NCI-H1417 treated with DMSO at 0.1 percent for 48 hours (cell line): ENCODE data around the gene DNAJC15.

Experiments used
- DNase-seq: peaks from one replicate; lab custom pipeline; 2025; lab: John Stamatoyannopoulos, UW

DNAJC15 gene

DNA sequence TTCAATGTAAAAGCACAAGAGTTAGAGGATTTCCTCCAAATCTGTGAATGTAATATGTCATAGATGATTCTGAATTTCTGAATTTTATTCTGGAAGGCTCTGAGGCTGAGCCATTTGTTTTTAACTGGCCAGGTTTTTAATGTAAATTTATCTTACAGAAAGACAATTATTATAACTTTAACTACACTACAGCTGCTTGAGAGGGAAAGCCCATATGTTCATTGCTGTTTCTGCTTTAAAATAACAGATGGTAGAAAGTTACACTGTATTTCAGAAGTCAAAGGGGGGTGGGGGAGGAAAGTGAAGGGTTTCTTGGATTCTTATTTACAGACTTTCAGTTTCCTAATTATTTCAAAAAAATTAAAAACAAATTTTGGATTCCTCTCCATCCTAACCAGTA, 62.8 kb downstream of the DNAJC15 start:
- no peak for DNase-seq

DNA sequence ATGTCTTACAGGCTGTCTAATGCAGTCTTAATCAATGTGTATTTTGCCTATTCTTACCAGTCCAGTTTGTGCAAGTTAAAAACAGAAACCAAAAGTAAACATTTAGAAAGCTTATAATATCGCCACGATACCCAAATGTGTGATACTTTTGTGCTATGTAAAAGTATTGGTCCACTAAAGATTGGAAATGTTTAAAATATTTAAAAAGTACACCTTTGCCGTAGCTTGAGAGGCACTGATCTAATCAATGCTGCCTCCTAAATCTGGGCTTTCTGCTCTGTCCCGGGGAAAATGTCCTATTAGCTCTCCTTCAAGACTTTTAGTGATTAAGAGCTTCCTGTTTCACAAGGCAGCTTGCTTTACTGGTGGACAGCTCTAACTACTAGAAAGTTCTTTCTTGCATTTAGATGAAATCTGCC, 64.7 kb downstream of the DNAJC15 start:
- no peak for DNase-seq

DNA sequence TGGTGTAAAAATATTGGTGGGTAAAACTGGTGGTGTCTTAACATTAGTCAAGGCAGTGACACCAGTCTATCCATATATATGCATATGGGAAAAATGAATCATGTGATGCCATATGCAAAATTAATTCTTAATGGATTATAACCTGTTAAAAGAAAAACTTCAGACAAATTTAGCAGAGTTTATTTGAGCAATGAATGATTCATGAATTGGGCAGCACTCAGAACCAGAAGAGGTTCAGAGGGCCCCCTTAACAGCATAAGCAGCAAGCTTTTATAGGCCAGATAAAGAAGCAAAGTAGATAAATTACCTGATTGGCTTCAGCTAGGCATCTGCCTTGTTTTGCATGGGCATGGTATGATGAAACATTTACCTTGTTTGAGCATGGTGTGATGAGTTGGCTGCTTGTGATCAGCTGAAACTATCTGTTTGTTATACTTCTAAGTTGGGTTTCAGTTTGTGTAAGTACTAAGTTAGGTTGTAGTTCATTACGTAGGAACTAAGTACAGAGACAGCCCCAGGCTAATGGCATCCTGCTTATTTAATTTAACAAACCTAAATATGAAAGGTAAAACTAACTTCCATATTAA, 66.6 kb downstream of the DNAJC15 start:
- no peak for DNase-seq

DNA sequence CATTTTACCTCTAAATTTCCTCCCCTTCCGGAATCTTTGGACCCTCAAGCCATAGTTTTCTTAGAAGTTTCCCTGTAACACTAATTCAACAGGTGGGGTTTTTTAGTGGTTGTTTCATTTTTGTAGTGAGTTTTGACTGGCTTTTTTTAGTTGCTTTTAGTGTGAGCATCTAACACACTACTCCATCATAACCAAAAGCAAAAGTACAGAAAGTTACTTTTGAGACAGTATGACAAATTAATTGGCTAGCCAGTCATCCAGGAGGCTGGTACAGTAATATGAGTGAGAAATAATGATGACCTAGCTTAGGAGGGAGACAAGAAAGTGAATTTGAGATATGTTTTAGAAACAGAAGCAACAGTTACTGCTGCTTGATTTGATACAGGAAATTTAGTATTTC, 71.5 kb downstream of the DNAJC15 start:
- no peak for DNase-seq

DNA sequence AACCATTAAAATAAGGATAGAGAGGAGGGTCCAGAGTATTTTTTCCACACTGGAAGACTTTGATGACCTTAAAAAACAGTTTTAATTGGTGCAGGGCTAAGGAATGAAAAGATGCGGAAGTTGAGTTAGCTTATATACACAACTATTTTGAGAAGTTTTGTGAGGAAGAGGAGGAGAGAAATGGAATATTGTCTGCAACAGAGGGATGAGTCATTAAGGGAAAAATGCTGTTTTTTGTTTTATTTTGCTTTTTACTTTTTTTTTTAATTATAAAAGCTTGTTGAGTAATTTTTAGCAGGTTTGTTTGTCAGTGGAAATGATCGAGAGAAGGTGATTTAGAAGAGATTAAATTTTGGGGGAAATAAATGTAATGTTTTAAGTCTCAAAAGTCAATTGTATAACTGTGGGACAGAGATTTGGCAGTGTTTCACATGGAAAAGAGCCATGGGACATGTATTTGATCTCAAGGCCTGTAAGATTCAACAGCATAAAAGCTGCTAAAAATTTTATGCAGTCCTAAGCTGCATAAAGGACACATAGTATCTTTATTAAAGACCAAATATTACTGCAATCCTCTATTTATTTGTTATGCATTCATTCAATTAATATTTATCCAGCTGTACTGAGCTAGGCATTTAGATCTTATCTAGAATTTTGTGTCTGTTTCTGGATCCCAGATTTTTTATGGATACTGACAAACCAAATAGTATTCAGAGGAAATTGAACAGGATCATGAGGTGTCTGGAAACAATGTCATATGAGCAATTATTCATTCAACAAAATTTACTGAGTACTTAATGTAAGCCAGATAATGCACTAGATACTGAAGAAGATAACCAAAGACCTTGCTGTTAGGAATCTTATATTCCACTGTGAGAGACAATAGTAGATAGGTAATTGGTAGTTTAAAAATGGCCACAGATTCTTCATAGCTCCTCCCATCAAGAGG, 72.7 kb downstream of the DNAJC15 start:
- DNase-seq = no peak

DNA sequence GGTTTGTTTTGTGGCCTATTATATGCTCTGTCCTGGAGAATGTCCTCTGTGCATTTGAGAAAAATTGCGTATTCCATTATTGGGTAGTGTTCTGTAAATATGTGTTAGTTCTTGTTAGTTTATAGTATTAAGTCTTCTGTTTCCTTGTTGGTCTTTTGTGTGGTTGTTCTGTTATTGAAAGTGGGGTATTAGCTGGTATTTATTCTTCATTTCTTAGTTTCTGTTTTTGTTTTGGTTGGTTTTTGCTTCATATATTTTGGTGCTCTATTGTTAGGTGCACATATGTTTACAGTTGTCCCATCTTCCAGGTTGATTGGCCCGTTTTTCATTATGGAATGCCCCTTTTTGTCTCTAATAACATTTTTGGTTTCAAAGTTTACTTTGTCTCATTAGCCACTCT, 77.3 kb downstream of the DNAJC15 start:
- DNase-seq = no peak

DNA sequence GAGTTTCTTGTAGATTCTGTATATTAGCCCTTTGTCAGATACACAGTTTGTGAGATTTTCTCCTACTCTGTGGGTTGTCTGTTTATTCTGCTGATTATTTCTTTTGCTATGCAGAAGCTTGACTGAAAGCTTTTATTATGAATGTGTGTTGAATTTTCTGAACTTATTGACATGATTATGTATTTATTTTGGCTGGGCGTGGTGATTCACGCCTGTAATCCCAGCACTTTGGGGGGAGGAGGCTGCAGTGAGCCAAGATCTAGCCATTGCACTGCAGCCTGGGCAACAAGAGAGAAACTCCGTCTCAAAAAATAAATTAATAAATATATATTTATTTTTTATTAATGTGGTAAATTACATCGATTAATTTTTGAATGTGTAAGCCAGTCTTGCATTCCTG, 78.9 kb downstream of the DNAJC15 start:
- DNase-seq = no peak

DNA sequence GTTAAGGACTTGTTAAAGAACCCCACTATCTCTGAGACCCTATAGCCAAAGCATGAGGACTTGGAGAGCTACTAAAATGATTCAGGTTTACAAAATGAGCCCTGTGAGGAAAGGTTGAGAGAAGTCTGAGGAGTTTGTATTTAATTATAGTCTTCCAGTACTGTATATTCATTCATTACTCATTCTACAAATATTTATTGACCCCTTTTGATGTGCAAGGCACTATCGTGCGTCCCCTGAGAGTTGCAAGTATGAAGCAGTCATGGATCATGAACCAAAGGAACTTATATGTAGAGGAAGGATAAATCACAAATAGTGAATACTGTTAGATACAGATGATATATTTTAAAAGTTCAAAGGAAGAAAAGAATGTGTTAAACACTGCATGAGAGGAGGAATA, 84.4 kb downstream of the DNAJC15 start:
- DNase-seq = no peak

DNA sequence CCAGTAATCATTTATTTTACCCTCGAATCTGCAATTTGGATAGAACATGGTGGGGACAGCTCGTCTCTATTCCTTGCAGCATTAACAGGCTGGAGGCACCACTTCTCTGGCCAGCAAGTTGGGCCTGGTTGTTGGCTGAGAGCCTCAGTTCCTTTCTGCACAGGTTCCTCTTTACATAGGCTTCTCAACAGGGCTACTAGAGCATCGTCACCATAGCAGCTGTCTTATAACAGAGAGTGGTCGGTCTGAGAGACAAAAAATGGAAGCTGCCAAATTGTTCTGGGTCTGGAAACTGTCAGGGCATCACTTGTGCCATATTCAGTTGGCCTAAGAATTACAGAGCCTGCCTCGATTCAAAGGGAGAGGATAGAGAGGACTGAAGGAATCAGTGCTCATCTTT, 86.7 kb downstream of the DNAJC15 start:
- no peak for DNase-seq

DNA sequence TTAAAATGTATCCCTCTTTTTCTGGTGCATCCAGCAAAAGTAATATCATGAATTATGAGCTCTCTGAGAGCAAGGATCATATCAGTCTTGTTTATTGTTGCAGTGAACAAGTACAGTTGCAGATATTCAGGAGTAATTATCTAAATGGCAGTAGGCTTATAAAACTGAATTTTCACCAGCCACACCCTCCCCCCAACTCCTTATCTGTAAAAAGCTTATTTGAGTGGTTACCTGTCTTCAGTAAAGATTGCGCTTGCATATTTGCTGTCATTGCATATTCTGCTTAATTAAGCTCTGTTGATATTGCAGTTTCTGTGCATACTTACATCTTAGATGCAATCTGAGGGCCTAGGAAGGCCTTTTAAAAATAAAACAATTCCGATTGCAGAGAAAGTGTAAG, 87.3 kb downstream of the DNAJC15 start:
- no peak for DNase-seq

DNA sequence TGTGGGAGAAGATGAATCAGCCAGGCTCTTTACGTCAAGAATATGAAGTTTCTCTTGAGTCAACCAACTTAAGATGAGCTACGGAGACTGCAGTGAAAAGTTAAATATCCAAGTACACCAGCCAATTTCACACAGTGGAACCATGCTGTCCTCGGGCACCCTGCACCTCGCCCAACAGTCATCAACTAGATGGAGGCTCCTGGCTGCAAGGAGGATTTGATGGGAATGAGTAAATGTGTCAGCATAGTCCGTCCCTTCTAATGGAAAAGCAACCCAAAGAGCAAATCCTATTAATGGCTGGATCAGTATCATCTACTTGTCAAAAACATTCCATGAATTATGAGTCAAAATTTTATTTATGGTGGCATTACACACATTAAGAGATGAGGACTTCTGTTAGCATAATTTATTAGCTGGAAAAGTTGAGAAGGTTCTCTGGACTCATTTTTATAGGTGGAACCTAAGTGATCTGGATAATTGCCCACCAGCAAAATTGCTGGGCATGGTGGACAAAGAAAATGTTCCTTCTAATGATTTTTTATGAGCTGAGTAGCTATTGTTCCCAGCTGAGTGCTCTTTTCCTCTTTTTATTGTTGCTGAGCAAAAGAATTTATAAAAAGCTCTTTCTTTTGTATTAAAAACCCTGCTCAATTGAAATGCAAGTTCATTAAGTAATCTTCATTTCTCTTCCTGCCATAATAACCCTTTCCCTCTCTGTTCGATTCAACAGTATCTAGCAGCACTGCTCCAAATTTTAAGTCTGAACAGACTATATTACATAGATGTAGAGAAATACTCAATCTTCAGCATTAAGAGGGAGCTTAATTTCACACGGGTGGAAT, 88.4 kb downstream of the DNAJC15 start:
- DNase-seq = no peak

DNA sequence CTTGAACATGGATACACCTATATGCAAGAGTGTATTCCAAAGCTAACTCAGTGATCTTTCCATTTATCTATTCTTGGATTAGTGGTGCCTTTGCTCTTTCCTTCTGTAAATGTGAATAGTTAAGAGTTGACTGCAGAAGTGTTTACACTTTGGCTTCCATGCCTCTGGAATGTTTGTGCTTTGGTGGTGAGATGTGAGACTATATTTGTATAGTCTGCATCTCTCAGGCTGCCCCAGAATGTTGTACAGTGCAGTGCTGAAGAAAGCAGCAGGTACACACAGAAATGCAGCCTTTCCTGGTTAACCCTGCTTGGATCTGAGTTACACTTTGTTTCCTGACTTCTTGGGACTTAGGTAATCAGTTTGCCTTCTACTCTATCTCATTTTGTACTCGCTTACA, 90.2 kb downstream of the DNAJC15 start:
- no peak for DNase-seq

DNA sequence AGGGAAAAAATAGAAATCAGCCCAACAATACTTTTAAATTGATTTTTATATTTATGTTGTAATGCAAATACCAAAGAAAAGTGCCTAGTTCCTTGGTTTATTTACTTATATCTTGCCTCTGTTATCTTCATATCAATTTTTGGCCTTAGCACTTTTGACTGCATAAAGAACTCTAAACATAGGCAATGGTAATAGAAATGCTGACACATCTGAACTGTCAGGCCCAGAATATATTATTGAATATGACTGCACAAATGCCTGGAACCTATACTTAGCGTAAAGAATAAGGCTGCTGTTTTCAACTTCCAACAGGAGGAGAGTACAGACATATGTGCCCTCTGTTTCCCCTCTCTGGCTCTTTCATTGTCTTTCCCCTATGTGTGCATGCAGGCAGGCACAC, 91.1 kb downstream of the DNAJC15 start:
- no peak for DNase-seq

DNA sequence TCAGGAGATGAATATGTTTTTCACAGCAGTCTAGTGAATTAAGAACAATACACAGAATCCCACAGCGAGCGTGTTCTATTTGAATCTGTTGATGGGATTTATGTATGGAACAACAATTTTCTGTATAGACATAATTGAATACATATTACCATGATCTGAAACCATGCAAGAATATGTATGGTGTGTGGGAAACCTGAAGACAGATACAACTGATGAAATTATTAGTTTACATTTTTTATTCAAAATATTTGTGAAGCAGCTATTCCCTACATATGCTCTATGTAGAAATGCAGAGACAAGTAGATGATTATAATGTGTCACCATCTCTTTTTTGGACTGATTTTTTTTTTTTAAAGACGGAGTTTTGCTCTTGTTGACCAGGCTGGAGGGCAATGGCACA, 91.8 kb downstream of the DNAJC15 start:
- DNase-seq = no peak

DNA sequence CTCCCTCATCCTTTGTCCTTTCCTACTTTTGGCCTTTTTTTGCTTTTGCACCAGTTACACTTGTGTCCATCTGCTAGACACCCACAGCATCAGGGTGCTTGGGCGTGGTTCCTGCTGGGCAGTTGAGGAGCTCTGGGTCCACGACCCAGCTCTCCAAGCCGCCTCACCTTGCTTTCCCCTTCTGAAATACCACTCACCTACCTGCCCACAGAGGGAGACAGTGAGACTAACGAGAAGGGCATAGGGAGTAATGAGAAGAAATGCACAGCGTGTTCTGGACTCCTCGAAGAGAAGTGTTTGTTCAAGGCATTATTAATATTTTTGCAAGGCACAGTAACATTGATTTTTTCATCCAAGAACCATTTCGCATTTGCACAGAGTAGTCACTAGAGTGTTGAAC, 92.9 kb downstream of the DNAJC15 start:
- no peak for DNase-seq

DNA sequence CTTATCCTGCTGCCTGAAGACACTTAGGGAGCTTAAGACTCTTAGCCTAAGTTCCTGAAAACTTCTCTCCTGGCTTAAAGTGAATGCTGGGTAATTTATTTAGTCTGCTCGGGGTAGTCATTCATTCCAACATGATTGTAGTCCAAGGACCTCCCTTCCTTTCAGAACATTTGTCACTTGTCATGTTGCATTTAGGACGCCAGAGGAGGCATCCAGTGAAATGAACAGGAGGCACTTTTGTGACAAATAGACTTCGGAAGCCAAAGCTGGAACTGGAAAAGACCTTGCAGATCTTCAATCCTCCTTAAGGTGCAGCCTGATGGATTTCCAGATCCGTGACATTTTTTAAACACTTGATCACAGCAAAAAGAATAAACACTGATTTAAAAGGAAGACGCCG, 95.1 kb downstream of the DNAJC15 start:
- DNase-seq = no peak

DNA sequence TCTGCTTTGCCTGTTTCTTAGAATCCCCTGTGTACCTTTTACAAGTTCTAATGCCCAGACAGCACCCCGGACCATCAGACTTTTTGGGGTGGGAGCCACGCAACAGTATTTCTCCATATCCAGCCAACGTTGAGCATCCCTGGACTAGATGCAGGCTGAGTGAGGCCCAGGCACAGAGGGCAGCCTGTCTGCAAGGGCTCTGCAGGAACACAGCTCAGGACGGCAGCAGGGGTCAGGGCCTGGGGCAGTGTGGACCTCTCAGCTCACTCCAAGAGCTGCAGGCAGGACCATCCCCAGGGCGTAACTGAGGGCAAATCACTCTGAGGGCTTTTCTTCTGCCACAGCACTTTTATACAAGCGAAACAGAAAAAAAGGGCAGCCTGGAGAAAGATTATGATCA, 95.8 kb downstream of the DNAJC15 start:
- no peak for DNase-seq

DNA sequence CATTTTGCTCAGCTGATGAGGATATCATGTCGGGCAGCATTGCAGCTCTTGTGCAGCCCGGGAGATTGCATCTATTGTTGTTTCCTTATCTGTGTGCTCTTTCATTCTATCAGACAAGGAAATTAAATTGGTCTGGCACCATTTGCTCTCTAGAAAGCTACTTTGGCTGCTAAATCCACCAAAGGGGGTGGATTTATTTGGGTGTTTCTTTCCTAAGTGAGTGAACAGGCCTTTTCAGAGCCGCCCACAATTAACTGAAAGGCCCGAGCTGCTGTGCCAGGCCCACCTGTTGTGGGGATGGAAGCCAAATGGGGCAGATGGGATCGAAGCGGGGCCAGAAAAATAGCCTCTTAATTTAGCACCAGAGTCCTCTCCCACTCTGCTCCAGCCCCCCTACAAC, 99.4 kb downstream of the DNAJC15 start:
- no peak for DNase-seq

DNA sequence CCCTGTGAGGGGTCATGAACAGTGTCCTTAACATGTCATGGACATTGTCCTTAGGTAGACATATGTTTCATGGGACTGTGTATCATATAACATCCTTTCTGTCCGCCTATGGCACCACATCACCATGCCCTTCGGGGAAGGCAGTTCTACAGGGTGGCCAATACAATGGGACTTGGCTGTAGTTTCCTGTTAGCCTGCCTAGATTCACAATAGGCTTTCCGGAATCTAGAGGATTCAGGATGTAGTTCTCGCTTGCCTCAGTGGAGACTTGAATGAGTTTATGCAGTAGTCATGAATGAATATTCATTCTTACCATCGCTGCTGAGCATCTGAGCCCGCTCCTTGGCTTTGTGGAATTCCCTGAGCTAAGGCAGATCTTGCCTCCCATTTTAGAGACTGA, 100.5 kb downstream of the DNAJC15 start:
- no peak for DNase-seq

DNA sequence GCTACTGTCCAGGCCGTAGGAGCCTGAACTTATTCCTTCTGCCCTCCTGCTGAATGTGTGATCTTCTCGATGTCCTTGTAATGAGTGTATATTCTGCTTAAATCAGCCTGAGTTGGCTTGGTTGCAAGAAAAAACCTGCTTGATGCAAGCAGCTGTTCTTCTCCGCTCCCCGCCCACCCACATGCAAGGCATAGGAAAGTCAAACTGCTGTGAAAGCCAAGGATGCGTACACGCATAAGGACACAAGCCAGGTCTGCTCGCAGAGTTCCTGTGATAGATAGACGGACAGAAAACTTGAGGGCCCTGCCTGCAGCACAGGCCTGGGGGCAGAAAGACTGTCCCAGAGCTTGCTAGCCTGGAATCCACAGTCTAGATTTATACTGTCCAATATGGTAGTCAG, 101.1 kb downstream of the DNAJC15 start:
- no peak for DNase-seq

DNA sequence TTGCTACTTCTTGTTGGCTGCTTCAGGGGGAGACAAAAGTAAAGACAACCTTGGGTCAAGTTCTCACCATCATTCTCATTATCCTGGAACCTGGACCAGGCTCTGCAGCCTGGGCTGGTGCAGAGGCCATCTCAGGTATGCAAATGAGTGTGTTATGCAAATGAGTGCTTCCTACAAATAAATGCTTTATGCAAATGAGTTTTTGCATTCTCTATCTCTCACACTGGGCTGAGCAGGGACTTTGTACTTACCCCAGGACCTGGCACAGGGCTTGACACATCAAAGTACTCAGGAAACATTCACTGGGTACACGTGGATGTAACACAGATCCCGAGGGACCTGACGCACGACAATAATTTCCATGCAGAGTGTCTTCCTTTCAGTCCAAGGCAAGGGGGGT, 103.0 kb downstream of the DNAJC15 start:
- no peak for DNase-seq

DNA sequence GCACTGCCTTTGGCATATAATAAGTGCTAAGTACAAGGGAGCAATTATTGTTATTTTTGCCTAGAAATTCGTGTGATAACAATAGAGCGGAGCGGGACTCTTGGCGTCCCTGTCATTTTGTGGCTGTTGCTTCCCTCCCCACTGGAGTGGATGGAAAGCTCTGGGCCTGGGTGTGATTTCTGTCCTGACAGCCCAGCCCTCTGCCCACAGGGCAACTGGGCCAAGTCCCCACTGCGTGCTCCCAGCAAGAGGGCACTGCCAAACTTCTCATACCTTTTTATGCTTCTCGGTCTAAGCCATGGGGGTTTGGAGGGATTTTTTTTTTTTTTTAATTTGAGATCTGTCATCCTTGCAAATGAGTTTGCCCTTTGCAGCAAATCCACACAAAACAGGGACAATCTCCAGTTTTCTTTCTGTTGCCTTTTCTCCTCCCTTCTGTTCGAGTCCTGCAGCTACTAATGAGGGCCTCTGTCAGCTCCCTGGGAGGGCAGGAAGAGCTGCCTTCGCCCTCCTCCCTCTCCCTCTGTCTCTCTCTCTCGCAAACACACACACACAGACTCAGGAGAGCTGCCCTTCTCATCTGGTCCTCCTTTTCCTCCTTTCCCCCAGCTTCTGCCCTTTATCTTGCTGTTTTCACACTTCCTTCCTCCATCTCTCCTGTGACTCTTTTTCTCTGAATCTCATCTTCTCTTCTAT, 103.9 kb downstream of the DNAJC15 start:
- no peak for DNase-seq
